ENCODE measurements around the gene MSRB1.

DNA sequence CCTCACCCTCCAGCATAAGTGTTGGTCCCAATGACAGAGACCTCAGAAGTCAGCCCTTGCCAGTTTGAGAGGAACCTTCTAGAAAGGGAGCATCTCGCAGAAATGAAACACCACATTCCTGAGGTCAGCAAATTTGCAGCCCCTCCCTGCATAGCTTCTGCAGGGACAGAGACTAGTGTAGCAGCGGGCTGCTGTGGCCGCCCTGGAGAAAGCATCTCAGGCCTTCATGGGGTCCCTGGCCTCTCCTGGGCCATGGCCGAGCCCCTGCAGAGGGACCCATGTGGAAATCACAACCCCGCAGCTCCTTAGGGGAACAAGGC is 36.2 kb downstream of the MSRB1 start:
- TF ChIP-seq, protein P1, sequence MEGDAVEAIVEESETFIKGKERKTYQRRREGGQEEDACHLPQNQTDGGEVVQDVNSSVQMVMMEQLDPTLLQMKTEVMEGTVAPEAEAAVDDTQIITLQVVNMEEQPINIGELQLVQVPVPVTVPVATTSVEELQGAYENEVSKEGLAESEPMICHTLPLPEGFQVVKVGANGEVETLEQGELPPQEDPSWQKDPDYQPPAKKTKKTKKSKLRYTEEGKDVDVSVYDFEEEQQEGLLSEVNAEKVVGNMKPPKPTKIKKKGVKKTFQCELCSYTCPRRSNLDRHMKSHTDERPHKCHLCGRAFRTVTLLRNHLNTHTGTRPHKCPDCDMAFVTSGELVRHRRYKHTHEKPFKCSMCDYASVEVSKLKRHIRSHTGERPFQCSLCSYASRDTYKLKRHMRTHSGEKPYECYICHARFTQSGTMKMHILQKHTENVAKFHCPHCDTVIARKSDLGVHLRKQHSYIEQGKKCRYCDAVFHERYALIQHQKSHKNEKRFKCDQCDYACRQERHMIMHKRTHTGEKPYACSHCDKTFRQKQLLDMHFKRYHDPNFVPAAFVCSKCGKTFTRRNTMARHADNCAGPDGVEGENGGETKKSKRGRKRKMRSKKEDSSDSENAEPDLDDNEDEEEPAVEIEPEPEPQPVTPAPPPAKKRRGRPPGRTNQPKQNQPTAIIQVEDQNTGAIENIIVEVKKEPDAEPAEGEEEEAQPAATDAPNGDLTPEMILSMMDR (IDR thresholded peaks at IDR 0.05): no peak
- TF ChIP-seq POLR2A (IDR thresholded peaks at IDR 0.05): no peak
